D341Med (cell line): ENCODE measurements around the gene C2CD4C.
"Not testable (repeated sequence)": the region's sequence is repeated elsewhere in the genome, so short reads cannot be mapped to it uniquely, and the experiment has no call there.

Experiments used
- DNase-seq: peaks from one replicate; pipeline ENCODE4 v3.0.0; 2012; ENCODE audit warnings: low spot score

C2CD4C gene

GRCh38 chr19:398719-399118 is 10.2 kb downstream of the C2CD4C start:
- no peak for DNase-seq

DNA sequence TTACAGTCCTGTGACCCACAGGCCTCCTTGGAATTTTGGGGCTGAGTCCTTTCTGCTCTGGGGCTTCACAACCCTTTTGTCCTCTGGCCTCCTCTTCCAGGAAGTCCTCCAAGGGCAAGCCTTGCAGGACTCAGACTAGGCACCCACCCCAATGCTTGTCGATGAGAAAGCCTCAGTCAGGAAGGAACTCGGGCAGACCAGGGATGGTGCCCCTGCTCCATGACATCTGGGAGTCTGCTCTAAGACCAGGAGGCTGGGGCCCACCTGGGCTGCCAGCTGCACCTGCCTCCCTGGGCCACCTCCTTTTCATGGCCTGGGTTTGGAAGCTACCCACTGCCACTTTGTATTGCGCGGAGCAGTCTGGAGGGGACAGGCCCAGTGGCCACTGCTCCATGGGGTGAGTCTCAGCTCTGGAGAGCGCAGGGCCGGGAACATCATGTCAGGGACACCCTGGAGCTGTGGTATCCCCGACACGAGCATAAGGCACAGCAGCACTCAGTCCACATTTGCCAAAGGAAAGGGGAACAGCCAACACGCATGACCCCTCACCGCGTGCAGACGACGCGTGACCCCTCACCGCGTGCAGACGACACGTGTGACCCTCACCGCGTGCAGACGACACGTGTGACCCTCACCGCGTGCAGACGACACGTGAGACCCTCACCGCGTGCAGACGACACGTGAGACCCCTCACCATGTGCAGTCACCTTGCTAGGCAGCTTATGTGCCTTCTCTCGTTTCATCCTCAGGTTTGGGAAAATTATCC is 10.8 kb downstream of the C2CD4C start:
- no peak for DNase-seq

GRCh38 chr19:397321-397720 is 11.6 kb downstream of the C2CD4C start:
- DNase-seq, result no peak

GRCh38 chr19:395467-395866 is 13.5 kb downstream of the C2CD4C start:
- no peak for DNase-seq

DNA sequence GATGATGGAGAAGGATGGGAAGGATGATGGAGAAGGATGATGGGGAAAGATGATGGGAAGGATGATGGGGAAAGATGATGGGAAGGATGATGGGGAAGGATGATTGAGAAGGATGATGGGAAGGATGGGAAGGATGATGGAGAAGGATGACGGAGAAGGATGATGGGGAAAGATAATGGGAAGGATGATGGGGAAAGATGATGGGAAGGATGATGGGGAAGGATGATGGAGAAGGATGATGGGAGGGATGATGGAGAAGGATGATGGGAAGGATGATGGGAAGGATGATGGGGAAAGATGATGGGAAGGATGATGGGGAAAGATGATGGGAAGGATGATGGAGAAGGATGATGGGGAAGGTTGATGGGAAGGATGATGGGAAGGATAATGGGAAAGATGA is 14.1 kb downstream of the C2CD4C start:
- DNase-seq, result not testable (repeated sequence)

DNA sequence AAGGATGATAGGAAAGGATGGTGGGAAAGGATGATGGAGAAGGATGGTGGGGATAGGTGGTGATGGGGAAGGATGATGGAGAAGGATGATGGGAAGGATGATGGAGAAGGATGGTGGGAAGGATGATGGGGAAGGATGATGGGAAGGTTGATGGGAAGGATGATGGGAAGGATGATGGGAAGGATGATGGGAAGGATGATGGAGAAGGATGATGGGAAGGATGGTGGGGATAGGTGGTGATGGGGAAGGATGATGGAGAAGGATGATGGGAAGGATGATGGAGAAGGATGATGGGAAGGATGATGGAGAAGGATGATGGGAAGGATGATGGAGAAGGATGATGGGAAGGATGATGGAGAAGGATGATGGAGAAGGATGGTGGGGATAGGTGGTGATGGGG is 15.4 kb downstream of the C2CD4C start:
- not testable (repeated sequence) for DNase-seq

GRCh38 chr19:392375-392970 is 16.5 kb downstream of the C2CD4C start:
- no peak for DNase-seq

DNA sequence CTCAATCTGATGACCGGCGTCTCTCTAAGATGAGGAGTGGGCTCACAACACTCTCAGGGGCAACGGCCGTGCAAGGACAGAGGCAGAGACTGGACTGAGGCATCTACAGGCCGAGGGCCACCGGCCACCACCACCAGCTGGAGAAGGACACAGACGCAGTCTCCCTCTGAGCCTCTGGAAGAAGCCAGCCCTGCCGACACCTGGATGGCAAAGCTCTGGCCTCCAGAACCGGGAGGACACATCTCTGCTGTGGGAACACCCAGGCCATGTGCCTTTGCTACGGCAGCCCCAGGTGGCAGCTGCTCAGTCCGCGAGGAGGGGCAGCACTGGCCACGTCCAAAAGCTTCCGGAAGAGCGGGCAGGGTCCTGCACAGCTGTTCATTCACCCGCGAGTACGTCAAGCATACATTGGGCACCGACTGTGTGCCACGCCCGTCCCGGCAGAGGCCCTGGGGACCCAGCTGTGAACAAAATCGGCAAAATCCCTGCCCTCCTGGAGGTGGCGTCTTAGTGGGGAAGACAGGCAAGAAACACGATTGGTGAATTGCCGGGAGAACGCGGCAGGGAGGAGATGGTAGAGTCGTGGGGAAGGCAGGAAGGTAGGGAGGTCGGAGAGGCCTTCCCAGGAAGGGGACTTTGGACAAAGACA is 17.1 kb downstream of the C2CD4C start:
- no peak for DNase-seq

DNA sequence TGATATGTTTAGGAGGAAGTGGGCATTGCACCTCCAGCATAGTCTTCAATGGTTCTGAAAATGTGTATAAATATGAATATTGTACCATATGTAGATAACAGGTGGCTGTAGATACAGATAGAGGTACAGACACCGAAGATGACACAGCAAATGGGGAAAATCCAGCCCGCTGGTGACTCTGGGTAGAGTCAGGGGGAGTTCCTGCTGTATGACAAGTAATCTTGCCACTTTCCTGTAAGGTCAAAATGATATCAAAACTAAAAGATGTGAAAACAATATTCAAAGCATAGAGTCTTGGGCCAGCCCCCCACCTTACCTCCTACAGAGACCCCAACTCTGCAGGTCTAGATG is 17.8 kb downstream of the C2CD4C start:
- DNase-seq, result no peak

DNA sequence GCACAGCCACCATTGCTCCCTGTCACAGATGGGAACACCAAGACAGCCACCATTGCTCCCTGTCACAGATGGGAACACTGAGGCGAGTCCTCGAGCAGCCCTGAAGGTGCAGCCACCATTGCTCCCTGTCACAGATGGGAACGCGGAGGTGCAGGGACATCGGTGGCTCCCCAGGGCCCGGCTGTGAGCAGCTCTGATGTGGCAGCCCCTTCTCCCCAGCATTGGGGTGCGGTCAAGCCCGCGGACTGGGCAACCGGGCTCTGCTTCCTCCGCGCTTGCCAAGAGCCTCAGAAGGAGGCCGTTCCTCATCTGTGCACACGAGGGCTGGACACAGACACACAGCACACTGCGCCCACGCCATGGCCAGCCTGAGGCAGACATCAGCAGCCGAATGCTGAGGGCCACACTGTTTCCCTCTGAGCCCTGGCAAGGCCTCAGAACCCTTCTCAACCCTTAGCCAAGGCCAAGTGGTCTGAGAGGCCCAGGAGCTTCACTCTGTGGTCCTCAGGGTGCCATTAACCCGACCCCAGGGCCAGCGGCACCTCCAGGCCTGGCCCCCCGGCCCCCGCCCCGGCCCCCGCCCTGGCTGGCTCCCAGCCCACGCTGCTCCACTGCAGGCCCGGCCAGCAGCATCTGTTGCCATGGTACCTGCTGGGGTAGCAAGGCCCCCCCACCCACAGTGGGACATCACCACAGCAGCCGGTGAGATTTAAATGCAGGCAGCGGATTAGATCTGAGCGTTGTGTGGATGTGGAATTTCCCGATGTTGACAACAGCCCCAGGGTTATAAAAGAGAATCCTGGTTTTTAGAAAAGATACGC is 18.4 kb downstream of the C2CD4C start:
- no peak for DNase-seq

DNA sequence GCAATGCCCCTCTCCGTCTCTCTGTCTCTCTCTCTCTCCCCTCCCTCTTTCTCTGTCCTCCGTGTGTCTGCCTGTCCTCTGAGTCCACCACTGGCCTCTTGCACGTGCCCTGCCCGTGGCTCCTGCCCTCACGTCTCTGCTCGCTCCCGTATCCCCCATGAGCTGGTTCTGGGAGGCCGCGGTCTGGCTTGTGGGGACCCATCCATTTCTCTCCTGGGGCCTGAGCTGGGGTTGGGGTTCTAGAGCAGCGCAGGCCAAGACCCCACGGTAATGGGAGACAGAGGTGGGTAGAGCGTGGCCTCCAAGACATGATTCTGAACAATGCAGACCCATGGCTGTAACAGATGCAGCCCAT is 19.0 kb downstream of the C2CD4C start:
- no peak for DNase-seq

- no peak for DNase-seq
These were observed 19.6 kb downstream of the C2CD4C start for GRCh38 chr19:389255-389934.

GRCh38 chr19:388691-389090 is 20.3 kb downstream of the C2CD4C start:
- no peak for DNase-seq

DNA sequence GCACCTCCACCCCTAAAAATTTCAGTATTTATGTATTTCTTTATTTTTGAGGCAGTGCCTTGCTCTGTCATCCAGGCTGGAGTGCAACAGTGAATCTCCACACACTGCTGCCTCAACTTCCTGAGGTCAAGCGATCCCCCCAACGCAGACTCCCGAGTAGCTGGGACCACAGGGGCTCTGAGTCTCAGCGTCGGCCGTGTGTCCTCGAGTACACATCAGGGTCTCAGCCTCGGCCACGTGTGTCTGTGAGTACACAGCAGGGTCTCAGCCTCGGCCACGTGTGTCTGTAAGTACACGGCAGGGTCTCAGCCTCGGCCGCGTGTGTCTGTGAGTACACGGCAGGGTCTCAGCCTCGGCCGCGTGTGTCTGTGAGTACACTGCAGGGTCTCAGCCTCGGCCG is 21.2 kb downstream of the C2CD4C start:
- DNase-seq, result no peak

GRCh38 chr19:386632-387301 is 22.2 kb downstream of the C2CD4C start:
- DNase-seq, result not testable (repeated sequence)

DNA sequence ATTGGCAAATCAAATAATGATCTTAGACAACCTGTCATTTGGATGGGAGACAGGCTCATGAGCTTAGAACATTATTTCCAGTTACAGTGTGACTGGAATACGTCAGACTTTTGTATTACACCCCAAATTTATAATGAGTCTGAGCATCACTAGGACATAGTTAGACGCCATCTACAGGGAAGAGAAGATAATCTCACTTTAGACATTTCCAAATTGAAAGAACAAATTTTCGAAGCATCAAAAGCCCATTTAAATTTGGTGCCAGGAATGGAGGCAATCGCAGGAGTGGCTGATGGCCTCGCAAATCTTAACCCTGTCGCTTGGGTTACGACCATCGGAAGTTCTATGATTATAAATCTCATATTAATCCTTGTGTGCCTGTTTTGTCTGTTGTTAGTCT is 22.8 kb downstream of the C2CD4C start:
- not testable (repeated sequence) for DNase-seq

DNA sequence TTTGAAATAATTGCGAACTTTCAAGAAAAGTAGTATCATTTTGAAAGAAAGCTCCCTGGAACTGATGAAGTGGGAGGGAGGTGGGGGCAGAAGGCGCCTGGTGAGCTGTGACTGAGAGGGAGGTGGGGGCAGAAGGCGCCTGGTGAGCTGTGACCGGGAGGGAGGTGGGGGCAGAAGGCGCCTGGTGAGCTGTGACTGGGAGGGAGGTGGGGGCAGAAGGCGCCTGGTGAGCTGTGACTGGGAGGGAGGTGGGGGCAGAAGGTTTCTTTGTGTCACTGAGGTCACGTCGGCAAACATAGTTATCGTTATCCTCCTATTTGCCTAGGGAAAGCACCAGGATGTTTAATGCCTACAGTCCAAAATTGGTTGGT is 24.2 kb downstream of the C2CD4C start:
- DNase-seq, result no peak

- peak; percentile 74 for DNase-seq
These were observed 24.8 kb downstream of the C2CD4C start for GRCh38 chr19:383922-384798.

GRCh38 chr19:383040-383439 is 25.9 kb downstream of the C2CD4C start:
- no peak for DNase-seq

GRCh38 chr19:382578-382977 is 26.4 kb downstream of the C2CD4C start:
- DNase-seq, result not testable (repeated sequence)

- DNase-seq, result not testable (repeated sequence)
These were observed 27.0 kb downstream of the C2CD4C start for GRCh38 chr19:381901-382300.
